NCI-H1930 (cell line): ENCODE measurements around the gene EFS.
A peak's percentile ranks its signal among the peaks of the same experiment; 100 is the strongest.
"Not testable (repeated sequence)": the region's sequence is repeated elsewhere in the genome, so short reads cannot be mapped to it uniquely, and the experiment has no call there.

ENCODE experiments used
- DNase-seq, 2 experiments: peaks; one replicate each; lab custom pipeline; 2025; lab: John Stamatoyannopoulos, UW

EFS gene

GRCh38 chr14:23326491-23327332, 38.3 kb downstream of the EFS start:
- DNase-seq, result no peak

DNA sequence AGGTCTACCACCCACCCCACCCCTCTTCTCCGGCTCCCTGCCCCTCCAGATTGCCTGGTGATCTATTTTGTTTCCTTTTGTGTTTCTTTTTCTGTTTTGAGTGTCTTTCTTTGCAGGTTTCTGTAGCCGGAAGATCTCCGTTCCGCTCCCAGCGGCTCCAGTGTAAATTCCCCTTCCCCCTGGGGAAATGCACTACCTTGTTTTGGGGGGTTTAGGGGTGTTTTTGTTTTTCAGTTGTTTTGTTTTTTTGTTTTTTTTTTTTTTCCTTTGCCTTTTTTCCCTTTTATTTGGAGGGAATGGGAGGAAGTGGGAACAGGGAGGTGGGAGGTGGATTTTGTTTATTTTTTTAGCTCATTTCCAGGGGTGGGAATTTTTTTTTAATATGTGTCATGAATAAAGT, 39.2 kb downstream of the EFS start:
- DNase-seq, result not testable (repeated sequence)

DNA sequence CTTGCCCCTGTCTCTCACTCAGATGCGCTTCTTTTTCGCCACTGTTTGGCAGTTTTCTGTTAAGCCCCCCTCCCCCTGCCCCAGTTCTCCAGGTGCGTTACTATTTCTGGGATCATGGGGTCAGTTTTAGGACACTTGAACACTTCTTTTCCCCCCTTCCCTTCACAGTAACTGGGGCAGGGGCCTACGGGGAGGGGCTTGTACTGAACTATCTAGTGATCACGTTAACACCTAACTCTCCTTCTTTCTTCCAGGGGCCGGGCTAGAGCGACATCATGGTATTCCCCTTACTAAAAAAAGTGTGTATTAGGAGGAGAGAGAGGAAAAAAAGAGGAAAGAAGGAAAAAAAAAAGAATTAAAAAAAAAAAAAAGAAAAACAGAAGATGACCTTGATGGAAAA, 40.0 kb downstream of the EFS start:
- DNase-seq, result no peak

GRCh38 chr14:23324455-23324846, 40.5 kb downstream of the EFS start:
- DNase-seq, result no peak

DNA sequence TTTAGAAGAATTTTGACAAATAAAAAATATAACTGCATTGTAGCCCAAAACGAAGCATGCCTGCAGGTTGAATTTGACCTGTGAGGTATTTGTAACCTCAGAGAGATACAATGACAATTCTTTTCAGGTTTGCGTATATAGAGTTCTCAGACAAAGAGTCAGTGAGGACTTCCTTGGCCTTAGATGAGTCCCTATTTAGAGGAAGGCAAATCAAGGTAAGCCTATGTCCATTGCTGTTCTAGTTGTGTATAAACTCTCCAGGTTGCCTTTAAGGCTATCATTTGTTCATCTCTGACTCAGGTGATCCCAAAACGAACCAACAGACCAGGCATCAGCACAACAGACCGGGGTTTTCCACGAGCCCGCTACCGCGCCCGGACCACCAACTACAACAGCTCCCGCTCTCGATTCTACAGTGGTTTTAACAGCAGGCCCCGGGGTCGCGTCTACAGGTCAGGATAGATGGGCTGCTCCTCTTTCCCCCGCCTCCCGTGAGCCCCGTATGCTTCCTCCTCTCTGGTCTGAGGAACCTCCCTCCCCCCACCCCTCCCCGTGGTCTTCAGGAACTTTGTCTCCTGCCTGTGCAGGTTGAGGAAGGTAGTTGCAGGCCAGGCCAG, 41.0 kb downstream of the EFS start:
- no peak for DNase-seq

DNA sequence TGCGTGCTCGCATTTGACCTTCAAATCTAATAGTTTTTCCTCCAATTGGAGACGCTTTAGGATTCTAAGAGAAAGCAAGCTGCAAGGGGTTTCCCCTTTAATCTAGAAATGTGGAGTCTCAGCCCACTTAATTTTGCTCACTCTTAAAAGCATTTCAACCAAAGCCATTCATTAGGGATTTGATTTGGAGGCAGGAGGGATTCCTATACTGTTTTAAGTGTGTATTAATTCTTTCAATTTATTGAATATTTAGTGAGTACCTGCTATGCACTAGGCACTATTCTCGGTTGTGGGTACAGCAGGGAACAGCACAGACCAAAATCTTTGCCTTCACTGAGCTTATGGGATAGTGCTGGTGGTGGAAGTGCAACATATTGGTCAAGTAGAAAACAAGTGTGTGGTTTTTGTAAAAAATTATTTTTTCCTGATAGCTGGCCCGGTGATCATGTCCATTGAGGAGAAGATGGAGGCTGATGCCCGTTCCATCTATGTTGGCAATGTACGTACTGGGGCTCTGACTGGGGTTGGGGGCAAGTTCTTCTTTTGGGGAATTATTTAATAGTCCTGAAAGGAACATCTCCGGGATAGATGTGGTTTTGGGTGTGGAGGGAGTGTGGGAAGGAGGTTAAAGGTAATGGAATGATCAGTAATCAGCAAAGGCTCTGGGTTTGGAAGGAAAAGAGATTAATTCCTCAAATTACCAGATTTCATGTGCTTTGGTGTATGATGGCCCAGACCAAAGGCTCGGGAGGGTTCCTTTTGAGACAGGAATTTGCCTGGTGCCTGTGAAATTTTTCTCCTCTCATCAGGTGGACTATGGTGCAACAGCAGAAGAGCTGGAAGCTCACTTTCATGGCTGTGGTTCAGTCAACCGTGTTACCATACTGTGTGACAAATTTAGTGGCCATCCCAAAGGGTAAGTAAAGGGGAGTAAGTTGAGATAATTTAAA, 42.1 kb downstream of the EFS start:
- DNase-seq, result no peak

- DNase-seq, result no peak
These were observed 43.1 kb downstream of the EFS start for GRCh38 chr14:23321572-23322547.

GRCh38 chr14:23320584-23321571, 44.1 kb downstream of the EFS start, which contains the start of gene PABPN1:
PABPN1 (plus strand) TSS chr14:23321457; CDS start chr14:23321470, 13 bp downstream.
- peak; percentile 99 for DNase-seq

- no peak for DNase-seq
These were observed 45.0 kb downstream of the EFS start for GRCh38 chr14:23319746-23320583.

GRCh38 chr14:23316300-23316699, 48.7 kb downstream of the EFS start:
- no peak for DNase-seq

- no peak for DNase-seq
These were observed 54.4 kb downstream of the EFS start for GRCh38 chr14:23310546-23310945.

- DNase-seq, result no peak
These were observed 56.1 kb downstream of the EFS start for GRCh38 chr14:23308721-23309445.

DNA sequence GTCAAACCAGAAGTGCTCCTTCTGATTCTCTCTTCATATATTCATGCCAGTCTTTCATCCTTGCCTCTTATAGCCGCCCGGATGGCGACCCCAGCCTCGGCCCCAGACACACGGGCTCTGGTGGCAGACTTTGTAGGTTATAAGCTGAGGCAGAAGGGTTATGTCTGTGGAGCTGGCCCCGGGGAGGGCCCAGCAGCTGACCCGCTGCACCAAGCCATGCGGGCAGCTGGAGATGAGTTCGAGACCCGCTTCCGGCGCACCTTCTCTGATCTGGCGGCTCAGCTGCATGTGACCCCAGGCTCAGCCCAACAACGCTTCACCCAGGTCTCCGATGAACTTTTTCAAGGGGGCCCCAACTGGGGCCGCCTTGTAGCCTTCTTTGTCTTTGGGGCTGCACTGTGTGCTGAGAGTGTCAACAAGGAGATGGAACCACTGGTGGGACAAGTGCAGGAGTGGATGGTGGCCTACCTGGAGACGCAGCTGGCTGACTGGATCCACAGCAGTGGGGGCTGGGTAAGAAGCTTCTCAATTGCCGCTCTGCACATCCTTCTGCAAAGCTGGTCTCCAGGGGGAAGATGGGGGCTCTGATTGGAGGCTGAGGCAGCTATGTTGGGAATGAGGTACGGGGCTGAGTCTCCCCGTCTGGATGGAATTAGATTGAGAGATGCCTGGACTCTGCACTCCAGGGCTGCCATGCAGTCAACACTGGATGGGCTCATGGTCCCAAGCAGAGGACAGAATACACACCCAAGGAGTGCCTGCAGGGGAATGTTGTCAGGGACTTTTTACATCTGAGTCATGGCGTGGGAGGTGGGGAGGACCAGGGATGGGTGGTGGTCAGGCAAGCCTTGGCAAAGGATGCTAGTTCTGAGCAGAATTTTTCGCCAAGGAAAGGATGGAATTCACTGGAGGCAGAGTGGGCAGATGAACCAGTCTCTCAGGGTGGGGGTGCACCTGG, 57.0 kb downstream of the EFS start:
- DNase-seq, result no peak

DNA sequence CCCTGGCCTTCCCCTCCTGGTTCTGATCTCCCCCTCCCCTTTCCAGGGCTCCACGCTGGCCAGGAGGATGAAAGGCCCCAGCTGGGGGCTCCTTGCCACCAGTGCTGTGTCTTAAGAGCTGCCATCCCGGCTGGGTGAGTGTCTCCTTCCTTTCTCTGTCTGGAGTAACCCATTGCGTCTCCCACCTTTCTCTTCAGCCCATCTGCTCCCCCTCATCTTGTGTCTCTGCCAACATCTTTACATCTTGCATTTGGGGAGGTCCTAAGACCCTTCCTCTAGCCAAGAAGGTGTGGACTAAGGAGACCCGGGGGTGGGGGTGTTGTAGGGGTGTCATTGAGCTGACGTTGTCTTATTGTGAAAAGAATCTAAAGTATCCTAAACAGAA, 57.8 kb downstream of the EFS start:
- no peak for DNase-seq

DNA sequence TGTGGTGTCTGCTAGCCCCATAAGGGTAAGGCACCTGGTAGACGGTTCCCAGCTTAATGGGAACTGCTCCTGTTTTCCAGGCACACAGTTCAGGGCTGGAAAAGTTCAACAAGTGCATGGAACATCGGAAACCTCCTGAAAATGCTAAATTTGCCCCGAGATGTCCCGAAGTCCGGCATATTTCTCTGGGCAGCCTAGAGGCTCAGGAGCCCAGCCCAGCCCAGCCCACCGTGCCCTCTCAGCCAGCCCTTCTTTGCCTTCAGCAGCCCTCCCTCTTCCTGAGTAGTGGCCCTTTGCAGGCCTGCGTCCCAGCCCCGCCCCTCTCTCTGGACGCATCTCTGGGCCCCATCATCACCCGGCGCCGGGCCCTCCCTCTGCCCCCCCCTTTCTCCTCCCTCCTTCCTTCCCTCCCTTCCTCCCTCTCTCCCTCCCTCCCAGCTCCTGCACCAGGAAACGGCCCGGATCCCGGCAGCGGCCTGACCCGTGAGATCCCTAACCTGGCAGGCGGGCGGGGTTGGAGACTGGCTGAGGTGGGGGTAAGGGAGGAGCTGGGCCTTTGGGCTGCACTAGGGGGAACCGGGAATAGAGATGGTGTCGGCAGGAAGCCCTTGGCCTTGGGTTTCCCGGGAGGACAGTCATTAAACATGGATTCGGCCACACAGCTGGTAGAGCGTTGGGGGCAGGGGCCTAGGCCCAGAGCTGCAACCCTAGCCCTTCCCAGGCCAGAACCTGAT, 58.4 kb downstream of the EFS start, which contains the start of gene BCL2L2:
Gene BCL2L2 (plus strand): TSS at position 422 of the 734 bp plus-strand sequence. CDS start 935 bp downstream, outside the sequence.
- DNase-seq, result peak; percentile 76 to 77
